Measurements from ENCODE around the gene GNE. TPM values are rescaled to one million over a fixed set of nuclear protein-coding genes. Genes with fewer than 3 reads are reported as not detected.

The GNE gene
- total RNA-seq, 1 experiment from 2014 or later: 4.6 TPM

DNA sequence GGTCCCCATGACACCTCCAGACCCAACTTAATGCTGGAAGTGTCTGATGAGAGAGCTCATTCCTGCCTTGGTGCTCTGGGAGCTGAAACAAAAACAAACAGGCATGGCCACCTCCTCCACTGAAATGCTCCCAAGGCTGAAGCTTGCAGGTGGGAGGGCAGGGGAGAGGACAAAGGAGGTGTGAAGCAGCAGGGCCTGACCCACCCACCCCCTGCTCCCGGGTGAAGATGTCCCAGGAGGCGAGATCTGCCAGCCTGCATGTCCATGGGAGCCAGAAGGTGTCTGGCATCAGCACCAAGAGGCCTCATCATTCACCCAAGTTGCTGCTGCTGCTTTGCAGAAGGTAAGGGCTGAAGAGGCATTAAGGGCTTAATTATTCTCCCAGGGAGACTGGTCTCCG, 93.3 kb downstream of the GNE start:
- DNase-seq (ENCODE audit: low spot score) (no peak), ATAC-seq (no peak)
- H3K4me1 Mint-ChIP-seq: peaks cover 49% of the 10 kb centered on the region
- H3K9me3 Mint-ChIP-seq: no peaks in the 10 kb centered on the region
- no peak for TF ChIP-seq CREM (CRISPR knock-in tag; IDR thresholded peaks at IDR 0.05)
- TF ChIP-seq NFE2L1 (CRISPR knock-in tag; IDR thresholded peaks at IDR 0.05): no peak
- TF ChIP-seq E2F1 (CRISPR knock-in tag; IDR thresholded peaks at IDR 0.05): no peak
- no peak for TF ChIP-seq GABPB1 (CRISPR knock-in tag; IDR thresholded peaks at IDR 0.05)
- TF ChIP-seq ZNF423 (CRISPR knock-in tag; IDR thresholded peaks at IDR 0.05): no peak
- TF ChIP-seq NFYB (CRISPR knock-in tag; conservative IDR thresholded peaks at IDR 0.05; ENCODE audit: low read depth): no peak
- TF ChIP-seq USF2 (CRISPR knock-in tag; IDR thresholded peaks at IDR 0.05): no peak
- TF ChIP-seq ZNF317 (CRISPR knock-in tag; IDR thresholded peaks at IDR 0.05; ENCODE audit: borderline replicate concordance, low read depth): no peak
- no peak for TF ChIP-seq FOXP4 (CRISPR knock-in tag; IDR thresholded peaks at IDR 0.05)
- TF ChIP-seq, protein P1, sequence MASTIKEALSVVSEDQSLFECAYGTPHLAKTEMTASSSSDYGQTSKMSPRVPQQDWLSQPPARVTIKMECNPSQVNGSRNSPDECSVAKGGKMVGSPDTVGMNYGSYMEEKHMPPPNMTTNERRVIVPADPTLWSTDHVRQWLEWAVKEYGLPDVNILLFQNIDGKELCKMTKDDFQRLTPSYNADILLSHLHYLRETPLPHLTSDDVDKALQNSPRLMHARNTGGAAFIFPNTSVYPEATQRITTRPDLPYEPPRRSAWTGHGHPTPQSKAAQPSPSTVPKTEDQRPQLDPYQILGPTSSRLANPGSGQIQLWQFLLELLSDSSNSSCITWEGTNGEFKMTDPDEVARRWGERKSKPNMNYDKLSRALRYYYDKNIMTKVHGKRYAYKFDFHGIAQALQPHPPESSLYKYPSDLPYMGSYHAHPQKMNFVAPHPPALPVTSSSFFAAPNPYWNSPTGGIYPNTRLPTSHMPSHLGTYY (CRISPR knock-in tag; IDR thresholded peaks at IDR 0.05): no peak
- TF ChIP-seq, protein P2, sequence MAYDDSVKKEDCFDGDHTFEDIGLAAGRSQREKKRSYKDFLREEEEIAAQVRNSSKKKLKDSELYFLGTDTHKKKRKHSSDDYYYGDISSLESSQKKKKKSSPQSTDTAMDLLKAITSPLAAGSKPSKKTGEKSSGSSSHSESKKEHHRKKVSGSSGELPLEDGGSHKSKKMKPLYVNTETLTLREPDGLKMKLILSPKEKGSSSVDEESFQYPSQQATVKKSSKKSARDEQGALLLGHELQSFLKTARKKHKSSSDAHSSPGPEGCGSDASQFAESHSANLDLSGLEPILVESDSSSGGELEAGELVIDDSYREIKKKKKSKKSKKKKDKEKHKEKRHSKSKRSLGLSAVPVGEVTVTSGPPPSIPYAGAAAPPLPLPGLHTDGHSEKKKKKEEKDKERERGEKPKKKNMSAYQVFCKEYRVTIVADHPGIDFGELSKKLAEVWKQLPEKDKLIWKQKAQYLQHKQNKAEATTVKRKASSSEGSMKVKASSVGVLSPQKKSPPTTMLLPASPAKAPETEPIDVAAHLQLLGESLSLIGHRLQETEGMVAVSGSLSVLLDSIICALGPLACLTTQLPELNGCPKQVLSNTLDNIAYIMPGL (CRISPR knock-in tag; IDR thresholded peaks at IDR 0.05): no peak
- TF ChIP-seq, protein P3, sequence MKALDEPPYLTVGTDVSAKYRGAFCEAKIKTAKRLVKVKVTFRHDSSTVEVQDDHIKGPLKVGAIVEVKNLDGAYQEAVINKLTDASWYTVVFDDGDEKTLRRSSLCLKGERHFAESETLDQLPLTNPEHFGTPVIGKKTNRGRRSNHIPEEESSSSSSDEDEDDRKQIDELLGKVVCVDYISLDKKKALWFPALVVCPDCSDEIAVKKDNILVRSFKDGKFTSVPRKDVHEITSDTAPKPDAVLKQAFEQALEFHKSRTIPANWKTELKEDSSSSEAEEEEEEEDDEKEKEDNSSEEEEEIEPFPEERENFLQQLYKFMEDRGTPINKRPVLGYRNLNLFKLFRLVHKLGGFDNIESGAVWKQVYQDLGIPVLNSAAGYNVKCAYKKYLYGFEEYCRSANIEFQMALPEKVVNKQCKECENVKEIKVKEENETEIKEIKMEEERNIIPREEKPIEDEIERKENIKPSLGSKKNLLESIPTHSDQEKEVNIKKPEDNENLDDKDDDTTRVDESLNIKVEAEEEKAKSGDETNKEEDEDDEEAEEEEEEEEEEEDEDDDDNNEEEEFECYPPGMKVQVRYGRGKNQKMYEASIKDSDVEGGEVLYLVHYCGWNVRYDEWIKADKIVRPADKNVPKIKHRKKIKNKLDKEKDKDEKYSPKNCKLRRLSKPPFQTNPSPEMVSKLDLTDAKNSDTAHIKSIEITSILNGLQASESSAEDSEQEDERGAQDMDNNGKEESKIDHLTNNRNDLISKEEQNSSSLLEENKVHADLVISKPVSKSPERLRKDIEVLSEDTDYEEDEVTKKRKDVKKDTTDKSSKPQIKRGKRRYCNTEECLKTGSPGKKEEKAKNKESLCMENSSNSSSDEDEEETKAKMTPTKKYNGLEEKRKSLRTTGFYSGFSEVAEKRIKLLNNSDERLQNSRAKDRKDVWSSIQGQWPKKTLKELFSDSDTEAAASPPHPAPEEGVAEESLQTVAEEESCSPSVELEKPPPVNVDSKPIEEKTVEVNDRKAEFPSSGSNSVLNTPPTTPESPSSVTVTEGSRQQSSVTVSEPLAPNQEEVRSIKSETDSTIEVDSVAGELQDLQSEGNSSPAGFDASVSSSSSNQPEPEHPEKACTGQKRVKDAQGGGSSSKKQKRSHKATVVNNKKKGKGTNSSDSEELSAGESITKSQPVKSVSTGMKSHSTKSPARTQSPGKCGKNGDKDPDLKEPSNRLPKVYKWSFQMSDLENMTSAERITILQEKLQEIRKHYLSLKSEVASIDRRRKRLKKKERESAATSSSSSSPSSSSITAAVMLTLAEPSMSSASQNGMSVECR (CRISPR knock-in tag; IDR thresholded peaks at IDR 0.05; ENCODE audit: borderline replicate concordance): no peak
- no peak for TF ChIP-seq E2F4 (CRISPR knock-in tag; IDR thresholded peaks at IDR 0.05; ENCODE audit: borderline replicate concordance, low read depth)
- TF ChIP-seq KAT7 (CRISPR knock-in tag; IDR thresholded peaks at IDR 0.05; ENCODE audit: borderline replicate concordance): no peak
- no peak for TF ChIP-seq MYBL2 (CRISPR knock-in tag; IDR thresholded peaks at IDR 0.05)
- TF ChIP-seq TEAD4 (CRISPR knock-in tag; IDR thresholded peaks at IDR 0.05): no peak
- TF ChIP-seq CTCF (IDR thresholded peaks at IDR 0.05): no peak
- TF ChIP-seq GTF2I (CRISPR knock-in tag; conservative IDR thresholded peaks at IDR 0.05): no peak
- TF ChIP-seq, protein P4, sequence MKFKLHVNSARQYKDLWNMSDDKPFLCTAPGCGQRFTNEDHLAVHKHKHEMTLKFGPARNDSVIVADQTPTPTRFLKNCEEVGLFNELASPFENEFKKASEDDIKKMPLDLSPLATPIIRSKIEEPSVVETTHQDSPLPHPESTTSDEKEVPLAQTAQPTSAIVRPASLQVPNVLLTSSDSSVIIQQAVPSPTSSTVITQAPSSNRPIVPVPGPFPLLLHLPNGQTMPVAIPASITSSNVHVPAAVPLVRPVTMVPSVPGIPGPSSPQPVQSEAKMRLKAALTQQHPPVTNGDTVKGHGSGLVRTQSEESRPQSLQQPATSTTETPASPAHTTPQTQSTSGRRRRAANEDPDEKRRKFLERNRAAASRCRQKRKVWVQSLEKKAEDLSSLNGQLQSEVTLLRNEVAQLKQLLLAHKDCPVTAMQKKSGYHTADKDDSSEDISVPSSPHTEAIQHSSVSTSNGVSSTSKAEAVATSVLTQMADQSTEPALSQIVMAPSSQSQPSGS (CRISPR knock-in tag; IDR thresholded peaks at IDR 0.05; ENCODE audit: borderline replicate concordance, low read depth): no peak
- ChIA-PET POLR2A (interaction anchor here (3.3 kb wide), 1 partner anchor 25 kb away, joined by 24 read pairs; the partner anchor contains the start of gene CLTA), CTCF (interaction anchor here (0.7 to 5.3 kb wide), 12 partner anchors 10 to 1552 kb away, joined by 3 to 131 read pairs (median 8); partner anchors contain the start of genes CLTA and GLIPR2)
- peak overlapping the region; percentile 22; the same call in 1 of the 2 replicates for H3K4me3 Mint-ChIP-seq
- peaks cover 7% of the 10 kb centered on the region for H3K27me3 Mint-ChIP-seq (ENCODE audit: low read depth)
- H3K36me3 Mint-ChIP-seq: no peaks in the 10 kb centered on the region
- H3K27ac Mint-ChIP-seq: peak overlapping the region; percentile 88
